Measurements from ENCODE around the gene MB.

The MB gene

GRCh38 chr22:35593891-35594470 is 23.1 kb downstream of the MB start:
- DNase-seq (ENCODE audit: low read depth) = no peak

GRCh38 chr22:35593071-35593890 is 23.8 kb downstream of the MB start:
- no peak for DNase-seq (ENCODE audit: low read depth)

GRCh38 chr22:35592418-35592967 is 24.6 kb downstream of the MB start:
- DNase-seq (ENCODE audit: low read depth) = no peak

- no peak for DNase-seq (ENCODE audit: low read depth)
Observed at GRCh38 chr22:35591714-35592417, 25.3 kb downstream of the MB start.

GRCh38 chr22:35590634-35591295 is 26.4 kb downstream of the MB start:
- DNase-seq (ENCODE audit: low read depth) = no peak

GRCh38 chr22:35589756-35590093 is 27.4 kb downstream of the MB start:
- DNase-seq (ENCODE audit: low read depth) = no peak

- no peak for DNase-seq (ENCODE audit: low read depth)
Observed at GRCh38 chr22:35589071-35589755, 27.9 kb downstream of the MB start.

- DNase-seq (ENCODE audit: low read depth) = no peak
Observed at GRCh38 chr22:35587896-35588295, 29.2 kb downstream of the MB start.

- no peak for DNase-seq (ENCODE audit: low read depth)
Observed at GRCh38 chr22:35587447-35587870, 29.7 kb downstream of the MB start.

GRCh38 chr22:35586771-35587170 is 30.4 kb downstream of the MB start:
- DNase-seq (ENCODE audit: low read depth) = no peak

- DNase-seq (ENCODE audit: low read depth) = peak; percentile 26
Observed at GRCh38 chr22:35582861-35583670, 34.1 kb downstream of the MB start.

- no peak for DNase-seq (ENCODE audit: low read depth)
Observed at GRCh38 chr22:35582218-35582860, 34.8 kb downstream of the MB start.

GRCh38 chr22:35581023-35581413 is 36.1 kb downstream of the MB start:
- no peak for DNase-seq (ENCODE audit: low read depth)

GRCh38 chr22:35580351-35581022 is 36.6 kb downstream of the MB start:
- no peak for DNase-seq (ENCODE audit: low read depth)

- DNase-seq (ENCODE audit: low read depth) = no peak
Observed at GRCh38 chr22:35578836-35579575, 38.1 kb downstream of the MB start.

GRCh38 chr22:35577799-35578659 is 39.1 kb downstream of the MB start:
- DNase-seq (ENCODE audit: low read depth) = no peak

GRCh38 chr22:35576671-35577070 is 40.5 kb downstream of the MB start:
- DNase-seq (ENCODE audit: low read depth) = no peak

GRCh38 chr22:35575116-35575748 is 41.9 kb downstream of the MB start:
- no peak for DNase-seq (ENCODE audit: low read depth)

Data from stimulated activated CD8-positive, alpha-beta memory T cell treated with anti-CD3 and anti-CD28 coated beads, Interleukin-4, amount 100 ng/mL, for 24 hours (primary cell).